Stomach smooth muscle (tissue), 2 donors: ENCODE results near the gene KNCN.

Source experiments
- H3K27ac ChIP-seq: one replicate; pipeline ENCODE4 v1.7.0; 2013; ENCODE audit warnings: mild to moderate bottlenecking, low read length, inconsistent platforms
- H3K27me3 ChIP-seq, 2 donors: one replicate each; pipeline ENCODE4 v1.7.0; 2013; ENCODE audit warnings: low read length in 2 of 2; ENCODE audit not compliant: insufficient read depth in 2 of 2, control insufficient read depth in 1 of 2
- H3K36me3 ChIP-seq, 2 donors: one replicate each; pipeline ENCODE4 v1.7.0; 2013; ENCODE audit warnings: low read length in 2 of 2; ENCODE audit not compliant: control insufficient read depth in 2 of 2, insufficient read depth in 2 of 2
- H3K4me1 ChIP-seq: one replicate; pipeline ENCODE4 v1.7.0; 2013; ENCODE audit warnings: low read length; ENCODE audit not compliant: control insufficient read depth, insufficient read depth
- H3K4me3 ChIP-seq, 2 donors: one replicate each; pipeline ENCODE4 v1.7.0; 2013; ENCODE audit warnings: low read length in 2 of 2
- H3K9ac ChIP-seq, 2 donors: one replicate each; pipeline ENCODE4 v1.7.0; 2013; ENCODE audit warnings: low read length in 2 of 2, mild to moderate bottlenecking in 1 of 2
- H3K9me3 ChIP-seq, 2 donors: one replicate each; pipeline ENCODE4 v1.7.0; 2013; ENCODE audit warnings: low read length in 2 of 2; ENCODE audit not compliant: control insufficient read depth in 2 of 2
- donor health status: healthy.
- donor health status: Pancreatic carcinoma.

Gene KNCN

DNA sequence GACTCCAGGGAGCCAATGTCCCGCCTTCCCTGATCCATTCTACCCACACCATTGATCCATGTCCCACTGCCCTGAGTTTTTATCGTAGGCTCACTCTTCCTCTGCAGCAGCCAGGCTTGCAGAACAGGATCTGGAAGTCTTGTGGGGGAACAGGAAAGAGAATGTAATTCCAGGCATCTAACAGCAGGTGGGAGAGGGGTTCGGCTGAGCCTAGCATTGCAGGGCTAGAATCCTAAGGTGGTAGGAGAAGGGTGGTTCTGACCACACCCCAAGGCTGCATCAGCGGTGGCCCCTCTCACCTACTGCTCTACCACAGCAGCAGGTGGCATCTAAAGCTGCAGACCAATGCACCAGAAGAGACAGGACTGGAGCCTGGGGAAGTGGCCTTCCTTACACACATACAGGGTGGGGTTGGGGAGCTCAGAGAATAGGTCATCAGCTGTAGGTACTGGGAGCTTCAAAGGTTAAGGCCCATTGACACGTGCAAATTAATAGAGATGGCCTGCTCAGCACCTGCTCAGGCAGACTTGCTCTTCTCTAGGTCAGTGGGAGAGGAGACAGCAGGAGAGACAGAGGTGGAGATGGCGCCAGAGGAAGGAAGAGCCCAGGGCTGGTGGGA is 20.5 kb downstream of the KNCN start:
- H3K4me3 ChIP-seq = no peak overlapping the region
- H3K9me3 ChIP-seq = no peaks in the 10 kb centered on the region
- H3K27ac ChIP-seq = no peak overlapping the region
- no peak overlapping the region for H3K9ac ChIP-seq
- H3K27me3 ChIP-seq = peaks cover 11 to 17% of the 10 kb centered on the region in 2 donors
- H3K4me1 ChIP-seq = peaks cover 10% of the 10 kb centered on the region
- H3K36me3 ChIP-seq = no peaks in the 10 kb centered on the region

DNA sequence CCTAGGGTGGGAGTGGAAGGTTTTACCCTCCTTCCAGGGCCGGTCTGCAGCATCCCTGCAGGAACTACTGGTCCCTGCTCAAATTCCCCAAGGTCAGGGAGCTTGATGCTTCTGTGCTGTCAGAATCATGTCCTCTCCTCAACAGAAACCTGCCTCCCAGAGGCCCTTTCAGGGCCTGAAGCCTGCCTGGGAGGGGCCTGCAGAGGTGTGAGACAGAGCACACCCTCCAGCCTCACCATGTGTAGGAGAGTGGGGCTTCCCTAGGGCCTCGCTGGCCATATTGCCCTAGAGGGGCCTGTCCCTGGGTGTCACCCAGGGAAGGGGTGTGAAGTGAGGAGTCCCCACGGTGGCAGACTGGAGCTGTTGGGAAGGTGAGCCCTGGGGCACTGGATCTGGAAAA is 21.1 kb downstream of the KNCN start:
- Histone ChIP-seq H3K36me3 (no peaks in the 10 kb centered on the region), H3K4me3 (no peak overlapping the region), H3K27ac (no peak overlapping the region), H3K9me3 (no peaks in the 10 kb centered on the region), H3K27me3 (peaks cover 14 to 23% of the 10 kb centered on the region in 2 donors), H3K4me1 (peaks cover 10% of the 10 kb centered on the region), H3K9ac (no peak overlapping the region)

DNA sequence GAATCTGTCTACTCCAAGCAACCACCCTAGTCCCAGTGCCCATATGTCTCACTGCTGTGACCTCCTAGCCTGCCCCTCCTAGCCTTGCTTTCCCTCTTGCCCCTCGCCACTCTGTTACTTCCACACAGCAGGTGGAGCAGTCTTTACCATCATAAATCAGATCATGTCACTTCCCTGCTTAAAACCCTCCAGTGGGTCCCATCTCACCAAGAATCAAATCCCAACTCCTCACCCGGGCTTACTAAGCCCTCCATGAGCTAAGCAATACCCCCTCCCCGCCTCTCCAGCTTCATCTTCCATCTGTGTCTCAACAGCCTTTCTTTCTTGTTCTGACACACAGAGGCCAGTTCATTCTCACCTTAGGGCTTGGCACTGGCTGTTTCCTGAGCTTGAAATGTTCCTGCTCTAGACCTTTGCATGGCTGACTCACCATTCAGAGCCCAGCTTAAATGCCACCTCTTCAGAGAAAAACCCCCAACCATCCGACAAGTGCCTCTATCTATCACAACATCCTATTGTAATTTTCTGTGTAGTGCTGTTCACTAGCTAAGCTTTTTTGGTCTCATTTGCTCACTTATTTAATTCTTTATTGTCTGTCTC is 22.3 kb downstream of the KNCN start:
- Histone ChIP-seq H3K27me3 (peaks cover 14 to 25% of the 10 kb centered on the region in 2 donors), H3K4me1 (peaks cover 10% of the 10 kb centered on the region), H3K36me3 (no peaks in the 10 kb centered on the region), H3K9me3 (no peaks in the 10 kb centered on the region), H3K27ac (no peak overlapping the region), H3K9ac (no peak overlapping the region), H3K4me3 (no peak overlapping the region)

DNA sequence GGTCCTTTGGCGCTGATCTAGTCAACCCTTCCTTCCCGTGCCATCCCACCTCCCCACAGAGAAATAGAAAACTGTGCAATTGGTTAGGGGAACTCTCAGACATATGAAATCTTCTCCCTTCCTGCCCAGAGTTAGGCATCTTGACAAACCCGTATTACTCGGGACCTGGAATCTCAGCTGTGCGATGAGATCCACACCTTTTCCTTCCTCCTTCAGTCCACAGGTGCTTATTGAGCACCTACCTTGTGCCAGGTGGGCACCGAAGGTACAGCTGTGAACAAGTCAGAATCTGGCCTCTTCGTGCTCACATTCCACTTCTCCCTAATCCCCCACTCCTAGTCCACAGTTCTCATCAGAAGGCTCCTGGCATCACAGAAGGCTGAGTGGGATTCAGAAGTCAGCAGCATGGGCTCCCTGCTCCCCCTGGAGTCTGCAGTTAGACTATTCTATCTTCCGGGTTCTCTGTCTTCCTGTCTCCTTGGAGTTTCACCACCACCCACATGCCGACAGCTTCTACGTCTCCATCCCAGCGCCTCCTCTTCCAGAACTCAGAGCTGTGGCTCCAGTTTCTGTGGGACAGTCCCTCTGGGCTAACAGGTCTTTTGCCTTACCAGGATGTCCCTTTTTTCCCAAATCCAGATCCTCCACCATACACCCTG is 23.0 kb downstream of the KNCN start:
- Histone ChIP-seq H3K36me3 (no peaks in the 10 kb centered on the region), H3K27me3 (peaks cover 14 to 25% of the 10 kb centered on the region in 2 donors), H3K9ac (no peak overlapping the region), H3K4me3 (no peak overlapping the region), H3K4me1 (peaks cover 6% of the 10 kb centered on the region), H3K9me3 (no peaks in the 10 kb centered on the region), H3K27ac (no peak overlapping the region)

DNA sequence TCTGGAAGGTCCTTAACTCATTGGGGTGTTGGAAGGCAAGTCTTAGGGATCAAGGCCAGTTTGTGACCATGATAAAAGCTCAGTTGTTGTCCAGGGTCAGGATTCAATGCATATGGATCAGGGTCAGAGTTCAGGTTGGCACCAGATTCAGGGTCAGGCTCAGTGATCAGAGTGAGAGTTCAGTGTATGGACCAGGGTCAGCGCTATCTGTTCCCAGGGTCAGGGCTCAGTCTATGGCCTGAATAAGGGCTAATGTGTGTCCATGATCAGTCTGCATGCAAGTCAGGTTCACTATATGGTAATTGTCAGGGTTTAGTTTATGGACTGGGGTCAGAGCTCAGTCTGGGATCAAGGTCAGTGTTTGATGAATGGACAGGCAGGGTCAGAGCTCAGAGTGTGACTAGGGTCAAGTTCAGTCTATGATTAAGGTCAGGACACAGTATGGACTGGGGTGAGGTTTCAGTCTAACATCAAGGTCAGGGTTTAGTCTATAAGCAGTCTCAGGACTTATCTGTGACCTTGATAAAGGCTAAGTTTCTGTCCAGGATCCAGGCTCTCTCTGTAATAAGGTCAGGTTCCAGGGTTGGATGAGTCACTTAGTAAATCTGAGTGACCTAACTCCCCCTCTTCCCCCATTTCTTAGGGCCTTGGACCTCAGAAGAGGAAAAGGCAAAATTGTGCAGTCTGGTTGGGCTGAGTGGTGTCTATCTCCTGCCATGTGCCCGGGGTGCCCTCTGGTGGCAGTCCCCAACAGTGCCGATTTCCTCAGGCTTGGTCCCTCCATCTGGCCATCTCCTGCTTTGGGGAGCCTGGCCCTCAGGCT is 23.8 kb downstream of the KNCN start:
- peaks cover 2% of the 10 kb centered on the region for H3K4me1 ChIP-seq
- H3K36me3 ChIP-seq = no peaks in the 10 kb centered on the region
- no peak overlapping the region for H3K9ac ChIP-seq
- H3K27me3 ChIP-seq = peaks cover 14 to 25% of the 10 kb centered on the region in 2 donors
- H3K27ac ChIP-seq = no peak overlapping the region
- no peak overlapping the region for H3K4me3 ChIP-seq
- no peaks in the 10 kb centered on the region for H3K9me3 ChIP-seq

DNA sequence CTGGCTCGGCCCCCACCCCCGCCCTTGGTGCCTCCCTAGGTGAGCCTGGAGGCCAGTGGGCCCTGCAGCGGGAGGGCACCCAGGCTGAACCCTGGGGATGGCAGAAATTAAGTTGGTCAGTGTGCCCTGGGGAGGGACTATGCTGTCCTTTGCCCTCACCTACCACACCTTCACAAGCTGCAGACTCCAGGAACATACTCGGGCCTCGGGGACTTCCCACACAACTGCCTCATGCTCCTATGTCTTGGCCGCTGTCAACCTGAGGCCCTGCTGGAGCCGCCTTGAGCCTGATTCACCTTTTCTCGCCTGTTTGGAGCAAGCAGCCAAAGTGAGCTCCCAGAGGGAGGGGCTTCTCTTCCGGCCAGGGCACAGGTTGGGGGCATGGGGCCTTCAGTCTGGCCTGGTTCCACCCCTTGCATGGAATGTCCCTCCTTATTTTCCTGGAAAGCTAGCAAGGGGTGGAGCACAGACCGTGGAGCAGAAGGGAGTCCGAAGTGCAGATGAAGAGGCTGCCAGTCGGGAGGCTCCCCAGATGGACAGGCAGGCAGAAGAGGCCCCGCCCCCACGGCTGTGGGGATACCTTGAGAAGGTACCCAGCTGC is 24.7 kb downstream of the KNCN start:
- H3K9ac ChIP-seq = no peak overlapping the region
- H3K27ac ChIP-seq = no peak overlapping the region
- H3K9me3 ChIP-seq = no peaks in the 10 kb centered on the region
- H3K4me1 ChIP-seq = peaks cover 5% of the 10 kb centered on the region
- H3K36me3 ChIP-seq = no peaks in the 10 kb centered on the region
- peaks cover 14 to 25% of the 10 kb centered on the region in 2 donors for H3K27me3 ChIP-seq
- no peak overlapping the region for H3K4me3 ChIP-seq

DNA sequence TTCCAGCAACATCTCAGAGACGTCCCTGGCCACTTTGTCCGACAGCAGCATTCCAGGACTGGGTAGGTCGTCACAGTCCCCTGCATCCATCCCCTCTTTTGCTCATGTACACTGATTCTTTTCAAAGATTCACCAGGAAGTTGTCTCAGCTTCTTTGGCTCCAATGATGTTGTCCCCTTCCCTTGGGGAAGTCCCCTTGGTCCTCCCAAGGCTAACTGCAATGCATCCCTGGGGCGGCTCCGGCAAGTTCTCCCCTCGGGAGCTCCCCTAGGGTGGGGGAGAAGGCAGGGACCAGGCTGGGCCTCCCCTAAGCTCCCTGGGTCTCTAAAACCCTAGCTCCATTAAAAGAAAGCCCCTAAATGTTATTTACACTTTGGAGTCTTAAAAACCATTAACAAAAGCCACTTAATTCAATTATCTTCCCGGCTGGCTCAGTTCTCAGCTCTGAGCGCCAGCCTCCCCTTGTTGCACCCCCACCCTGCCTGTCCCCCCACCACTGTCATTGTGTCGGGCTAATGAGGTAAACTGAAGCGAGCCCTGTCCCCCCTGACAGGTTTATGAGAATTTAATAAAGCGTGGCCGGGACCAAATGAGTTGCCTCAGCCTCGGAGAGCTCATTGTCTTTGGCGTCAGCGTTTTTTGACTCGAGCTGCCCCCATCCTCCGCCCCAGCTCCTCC is 25.3 kb downstream of the KNCN start:
- no peaks in the 10 kb centered on the region for H3K9me3 ChIP-seq
- no peak overlapping the region for H3K4me3 ChIP-seq
- peaks cover 5% of the 10 kb centered on the region for H3K4me1 ChIP-seq
- peaks cover 14 to 25% of the 10 kb centered on the region in 2 donors for H3K27me3 ChIP-seq
- no peak overlapping the region for H3K9ac ChIP-seq
- H3K36me3 ChIP-seq = no peaks in the 10 kb centered on the region
- no peak overlapping the region for H3K27ac ChIP-seq

DNA sequence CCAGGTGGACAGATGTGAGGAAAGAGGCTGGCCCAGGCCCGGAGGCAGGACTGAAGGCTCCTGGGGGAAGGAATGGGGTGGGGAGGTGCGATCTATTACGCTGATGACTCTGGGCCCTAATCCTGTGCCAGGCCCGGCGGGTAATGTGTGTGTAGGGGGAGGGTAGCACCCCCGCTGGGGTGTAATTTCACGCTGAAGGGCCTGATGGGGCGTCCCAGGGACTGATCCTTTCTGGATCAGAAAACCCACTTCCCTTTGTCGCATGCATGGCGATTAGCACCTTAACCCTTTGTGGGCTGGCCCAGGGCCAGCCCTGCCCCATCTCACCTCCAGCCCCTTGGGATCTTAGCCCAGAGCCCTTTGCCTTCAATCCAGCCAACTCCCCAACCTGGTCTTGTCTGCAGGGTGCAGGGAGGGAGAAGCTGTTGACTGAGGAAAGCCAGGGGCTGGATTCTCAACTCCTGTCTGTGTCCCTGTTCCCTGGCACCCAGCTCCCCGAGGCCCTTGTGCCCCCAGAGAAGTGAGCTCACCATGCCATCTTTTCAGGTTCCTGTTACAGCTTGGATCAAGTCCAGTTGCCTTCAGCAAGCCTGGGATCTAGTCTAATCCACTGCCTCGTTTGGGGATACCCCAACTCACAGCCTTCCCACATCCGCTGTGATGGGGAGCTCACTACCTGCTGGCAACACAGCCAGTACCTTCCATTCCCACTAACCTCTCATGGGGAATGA is 26.0 kb downstream of the KNCN start:
- no peaks in the 10 kb centered on the region for H3K36me3 ChIP-seq

DNA sequence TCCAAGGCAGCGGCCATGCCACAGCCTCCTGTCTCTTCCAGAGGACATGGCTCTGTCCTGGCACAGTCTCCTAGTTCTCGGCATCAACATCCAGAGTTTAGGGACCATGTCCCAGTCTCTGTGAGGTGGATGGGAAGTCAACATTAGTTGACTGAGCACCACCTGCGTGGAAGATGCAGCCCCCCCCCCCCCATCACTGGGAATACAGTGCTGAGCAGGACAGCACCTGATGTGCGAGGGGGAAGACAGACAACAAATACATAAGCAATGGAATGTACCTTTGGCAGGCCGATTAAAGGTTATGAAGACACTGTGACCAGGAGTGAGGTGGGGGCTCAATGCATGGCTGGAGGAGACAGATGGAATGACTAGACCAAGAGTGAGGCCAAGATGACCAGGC is 26.6 kb downstream of the KNCN start:
- H3K27ac ChIP-seq = no peak overlapping the region
- no peak overlapping the region for H3K9ac ChIP-seq
- no peaks in the 10 kb centered on the region for H3K9me3 ChIP-seq
- H3K27me3 ChIP-seq = peaks cover 14 to 25% of the 10 kb centered on the region in 2 donors
- no peaks in the 10 kb centered on the region for H3K36me3 ChIP-seq
- peaks cover 5% of the 10 kb centered on the region for H3K4me1 ChIP-seq
- H3K4me3 ChIP-seq = no peak overlapping the region

More for the DNA sequence above, 26.0 kb downstream of the KNCN start:
- Histone ChIP-seq H3K27me3 (peaks cover 14 to 25% of the 10 kb centered on the region in 2 donors), H3K4me3 (no peak overlapping the region), H3K9ac (no peak overlapping the region), H3K27ac (no peak overlapping the region), H3K4me1 (peaks cover 5% of the 10 kb centered on the region), H3K9me3 (no peaks in the 10 kb centered on the region)
